Retinal pigment epithelial cell (primary cell): Measurements from ENCODE around the gene TNIP1.

Experiments
- DNase-seq: peaks from one replicate; pipeline ENCODE4 v3.0.0-alpha.2; 2010; ENCODE audit warnings: low read depth
- H3K4me3 ChIP-seq: 2 replicates; pipeline ENCODE4 v1.5.1; 2011; ENCODE audit warnings: mild to moderate bottlenecking, low read length, control low read depth, moderate library complexity
- CTCF ChIP-seq: conservative IDR thresholded peaks from 2 replicates; pipeline ENCODE4 v1.5.1; 2011; ENCODE audit warnings: low read depth, low read length, control low read depth, inconsistent platforms

The TNIP1 gene

GRCh38 chr5:151097820-151098767 is 17.3 kb upstream of the TNIP1 start:
- no peak for DNase-seq
- no peak for TF ChIP-seq CTCF
- H3K4me3 ChIP-seq, result no peak overlapping the region

GRCh38 chr5:151097061-151097460 is 16.2 kb upstream of the TNIP1 start:
- no peak overlapping the region for H3K4me3 ChIP-seq
- TF ChIP-seq CTCF, result no peak
- no peak for DNase-seq

GRCh38 chr5:151096001-151096373 is 15.2 kb upstream of the TNIP1 start:
- TF ChIP-seq CTCF, result no peak
- H3K4me3 ChIP-seq, result no peak overlapping the region
- no peak for DNase-seq

- TF ChIP-seq CTCF, result no peak
- no peak overlapping the region for H3K4me3 ChIP-seq
- no peak for DNase-seq
Observed at GRCh38 chr5:151095341-151096000, 14.6 kb upstream of the TNIP1 start.

GRCh38 chr5:151094852-151095245 is 14.0 kb upstream of the TNIP1 start:
- DNase-seq, result no peak
- no peak overlapping the region for H3K4me3 ChIP-seq
- no peak for TF ChIP-seq CTCF

GRCh38 chr5:151094030-151094851 is 13.4 kb upstream of the TNIP1 start:
- DNase-seq, result no peak
- no peak for TF ChIP-seq CTCF
- H3K4me3 ChIP-seq, result no peak overlapping the region
